DMS79 (cell line): ENCODE measurements around the gene OPN1LW.
"Not testable (repeated sequence)": the region's sequence is repeated elsewhere in the genome, so short reads cannot be mapped to it uniquely, and the experiment has no call there.

Source experiments
- DNase-seq: peaks from one replicate; lab custom pipeline; 2025; lab: John Stamatoyannopoulos, UW

Gene OPN1LW

DNA sequence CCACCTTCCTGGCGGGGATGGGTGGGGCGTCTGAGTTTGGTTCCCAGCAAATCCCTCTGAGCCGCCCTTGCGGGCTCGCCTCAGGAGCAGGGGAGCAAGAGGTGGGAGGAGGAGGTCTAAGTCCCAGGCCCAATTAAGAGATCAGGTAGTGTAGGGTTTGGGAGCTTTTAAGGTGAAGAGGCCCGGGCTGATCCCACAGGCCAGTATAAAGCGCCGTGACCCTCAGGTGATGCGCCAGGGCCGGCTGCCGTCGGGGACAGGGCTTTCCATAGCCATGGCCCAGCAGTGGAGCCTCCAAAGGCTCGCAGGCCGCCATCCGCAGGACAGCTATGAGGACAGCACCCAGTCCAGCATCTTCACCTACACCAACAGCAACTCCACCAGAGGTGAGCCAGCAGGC, at the start of gene OPN1LW:
Gene OPN1LW, plus strand, starts transcription at position 234 of the 400 bp plus-strand sequence. Its CDS starts 41 bp downstream, at position 275.
- DNase-seq = not testable (repeated sequence)

DNA sequence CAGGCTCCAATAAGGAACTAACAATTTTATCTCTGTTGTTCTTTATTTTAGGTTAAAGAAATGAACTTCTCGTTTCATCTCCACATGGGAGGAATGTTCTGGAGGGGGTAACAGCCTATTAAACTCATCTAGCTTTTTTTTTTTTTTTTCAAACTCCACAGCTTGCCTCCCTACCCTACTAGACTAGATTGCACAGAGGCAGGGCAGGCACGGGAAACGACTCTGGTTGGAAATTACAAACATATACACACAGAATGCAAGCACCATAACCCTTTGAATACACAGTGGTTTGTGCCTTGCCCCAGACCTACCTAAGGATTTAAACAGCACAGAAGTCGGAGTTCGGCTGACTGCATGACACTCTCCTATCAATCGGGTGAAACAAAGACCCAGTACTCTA, 49.2 kb upstream of the OPN1LW start:
- no peak for DNase-seq

DNA sequence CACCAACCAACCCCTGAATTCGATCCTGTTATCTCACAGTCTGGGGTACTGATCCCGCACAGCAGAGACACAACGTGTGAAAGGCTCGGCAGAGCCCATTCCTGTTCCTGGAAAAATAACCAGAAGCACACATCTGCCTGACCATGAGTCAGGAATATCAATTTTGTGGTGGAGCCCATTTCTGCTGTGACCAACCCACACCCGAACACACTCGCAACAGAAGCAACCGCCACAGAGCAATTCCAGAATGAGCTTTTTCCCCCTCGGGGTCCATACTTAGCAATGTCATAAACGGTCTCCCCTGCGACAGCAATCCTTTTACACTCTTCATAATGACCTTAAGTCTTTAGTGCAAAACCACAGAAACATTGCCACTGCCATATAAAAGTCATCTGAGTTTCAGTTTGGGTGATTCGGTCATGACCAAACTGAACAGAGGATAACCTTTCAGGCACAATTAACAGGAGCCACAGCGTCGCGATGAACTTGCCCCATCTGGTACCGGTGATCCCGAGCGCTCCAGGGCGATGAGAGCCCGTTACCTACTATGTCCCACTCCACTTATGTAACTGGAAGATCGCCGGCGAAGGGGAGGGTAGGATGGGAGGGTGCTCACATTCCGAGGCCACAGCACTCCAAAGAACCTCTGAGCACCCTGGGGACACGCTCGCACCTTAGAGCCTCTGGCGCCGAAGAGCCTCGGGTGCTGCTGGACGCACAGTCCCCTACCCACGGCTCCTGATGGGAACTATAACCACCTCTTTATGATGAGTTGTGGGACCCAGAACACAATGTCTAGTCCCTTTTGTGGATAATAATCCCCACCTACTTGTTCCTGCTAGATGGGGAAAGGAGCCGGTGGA, 47.7 kb upstream of the OPN1LW start:
- no peak for DNase-seq

DNA sequence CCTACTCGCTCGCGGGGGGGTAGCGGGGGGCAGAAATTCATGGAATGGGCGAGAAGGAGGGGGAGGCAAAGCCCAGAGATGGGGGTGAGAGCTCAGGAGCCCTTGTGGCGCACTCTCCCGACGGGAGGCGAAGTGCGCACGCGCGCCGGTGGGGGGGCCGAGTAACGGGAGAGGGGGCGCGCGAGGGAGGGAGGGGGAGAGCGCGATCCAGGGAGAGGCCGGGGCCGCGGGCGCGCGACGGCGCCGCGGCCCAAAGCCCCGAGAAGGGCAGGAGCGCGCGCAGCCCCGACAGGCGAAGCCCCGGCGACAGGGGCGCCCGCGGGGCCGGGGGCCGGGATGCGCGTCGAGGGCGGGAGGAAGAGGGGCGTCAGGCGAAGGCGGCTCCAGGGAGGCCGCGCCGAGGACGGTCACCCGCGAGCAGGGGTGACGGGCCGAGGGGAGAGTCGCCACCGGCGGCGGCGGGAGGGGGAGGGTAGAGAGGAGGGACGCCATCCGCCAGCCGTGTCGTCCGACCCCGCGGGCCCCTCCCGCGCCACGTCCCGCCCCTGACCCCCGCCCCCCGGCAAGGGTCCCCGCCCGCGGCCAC, 46.9 kb upstream of the OPN1LW start:
- peak; percentile 34 for DNase-seq

DNA sequence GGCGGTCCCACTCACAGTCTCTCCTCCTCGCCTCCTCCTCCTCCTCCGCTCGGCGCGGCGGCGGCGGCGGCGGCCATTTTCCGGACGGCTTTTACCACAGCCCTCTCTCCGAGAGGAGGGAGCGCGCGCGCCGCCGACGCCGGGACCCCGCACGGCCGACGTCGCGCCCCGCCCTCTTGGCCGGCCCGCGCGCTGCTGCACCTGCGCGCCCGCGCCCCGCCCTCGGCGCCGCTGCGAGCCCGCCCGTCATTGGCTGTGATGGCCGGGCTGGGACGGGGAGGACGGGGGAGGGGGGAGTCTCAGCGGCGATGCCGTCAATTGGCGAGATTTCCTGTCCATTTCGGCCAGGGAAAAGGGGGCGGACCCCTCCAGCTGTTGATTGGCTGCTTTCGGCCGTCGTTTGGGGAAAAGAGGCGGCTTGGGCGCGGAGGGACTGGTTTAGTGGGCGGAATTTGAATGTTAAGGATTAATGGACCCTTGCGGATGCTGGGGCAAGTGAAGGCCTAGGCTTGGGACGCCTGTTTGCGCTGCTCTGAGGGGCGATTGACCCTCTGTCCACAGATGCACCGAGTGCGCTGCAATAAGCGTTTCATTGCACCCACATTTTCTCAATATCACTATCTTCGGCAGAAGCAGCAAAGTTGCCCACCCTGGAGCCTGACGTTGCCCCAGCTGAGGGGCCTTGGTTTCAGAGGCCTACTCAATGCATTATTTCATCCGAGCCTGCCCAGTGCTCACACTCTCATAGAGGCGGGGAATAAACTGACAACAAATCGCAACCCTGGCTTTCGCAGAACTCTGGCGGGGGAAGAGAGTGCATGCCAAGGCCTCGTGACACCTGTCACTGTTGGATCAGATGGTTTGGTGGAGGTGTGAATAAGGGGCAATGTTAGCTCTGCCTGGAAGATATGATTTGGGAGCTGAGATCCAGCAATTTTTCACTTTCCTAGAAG, 46.2 kb upstream of the OPN1LW start, which contains the start of gene MECP2:
Gene MECP2, minus strand, starts transcription at position 129 of the 953 bp plus-strand sequence.
- peak; percentile 85 for DNase-seq

DNA sequence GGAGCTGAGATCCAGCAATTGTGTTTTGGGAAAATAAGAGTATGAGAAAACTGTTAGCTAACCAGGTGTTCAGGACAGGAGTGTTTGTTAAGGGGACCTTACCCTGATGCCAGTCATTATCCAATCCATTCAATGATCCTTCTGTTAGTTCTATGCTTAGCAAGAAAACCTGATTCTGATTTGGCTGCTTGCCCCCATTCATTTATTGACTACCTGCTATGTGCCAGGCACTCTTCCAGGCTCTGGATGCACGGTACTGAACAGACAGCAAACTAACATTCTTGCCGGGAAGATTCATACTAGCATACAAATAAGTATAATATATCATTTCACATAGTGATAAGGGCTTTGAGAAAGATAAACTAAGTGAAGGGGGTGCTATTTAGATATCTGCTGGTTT, 45.5 kb upstream of the OPN1LW start:
- no peak for DNase-seq

DNA sequence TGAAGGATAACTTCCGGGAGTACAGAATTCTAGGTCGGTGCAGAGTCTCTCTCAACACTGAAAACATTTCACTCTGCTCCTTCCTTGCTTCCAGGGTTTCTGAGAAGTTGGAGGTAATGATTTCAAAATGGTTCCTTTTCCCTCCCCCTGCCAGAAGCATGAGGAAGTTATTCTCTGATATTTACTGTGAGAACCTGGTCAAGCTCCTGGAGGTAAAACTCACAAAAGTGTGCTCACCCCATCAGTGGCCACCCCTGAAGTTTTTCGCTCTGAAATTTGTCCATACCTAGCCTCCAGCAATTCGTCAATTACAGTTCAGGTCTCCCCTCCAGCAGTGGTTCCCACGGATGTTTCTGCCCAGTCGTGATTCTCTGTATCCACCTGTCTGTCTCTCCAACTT, 30.3 kb upstream of the OPN1LW start:
- DNase-seq = no peak

DNA sequence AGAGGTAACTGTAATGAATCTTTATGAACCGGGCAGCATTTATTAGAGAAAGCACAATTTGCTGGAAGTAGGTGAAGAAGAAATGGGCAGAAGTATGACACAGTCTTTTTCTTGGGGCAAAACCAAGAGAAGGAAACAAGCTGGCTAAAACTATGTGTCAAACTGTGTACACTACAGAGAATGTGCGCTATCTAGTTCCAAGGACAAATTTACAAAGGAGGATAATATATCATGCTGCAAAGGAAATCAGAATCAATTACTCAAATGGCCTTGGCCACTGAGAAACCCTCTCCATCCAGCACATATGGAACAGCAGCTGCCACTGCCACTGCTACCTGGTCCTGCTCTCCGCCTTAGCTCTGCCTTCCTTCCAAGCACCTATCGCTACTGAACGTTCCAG, 29.4 kb upstream of the OPN1LW start:
- no peak for DNase-seq

DNA sequence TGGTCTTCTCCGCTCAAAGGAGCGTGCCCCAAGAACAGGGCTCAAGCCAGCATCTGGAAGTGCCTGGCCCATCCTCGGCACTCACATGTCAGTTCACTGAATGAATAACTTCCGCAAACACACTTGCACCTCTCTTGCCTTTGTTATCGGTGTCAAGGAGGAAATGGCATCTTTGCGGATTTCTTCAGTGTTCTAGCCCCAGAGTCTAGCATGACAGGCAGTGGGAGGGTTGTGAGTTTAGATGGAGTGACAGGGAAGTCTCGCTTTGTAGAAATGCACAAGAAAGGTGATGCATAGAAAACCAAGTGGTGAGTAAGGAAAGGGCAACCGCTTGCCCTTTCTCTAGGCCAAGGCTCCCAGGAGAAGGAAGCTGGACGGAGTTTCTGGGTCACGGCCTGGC, 29.0 kb upstream of the OPN1LW start:
- no peak for DNase-seq

DNA sequence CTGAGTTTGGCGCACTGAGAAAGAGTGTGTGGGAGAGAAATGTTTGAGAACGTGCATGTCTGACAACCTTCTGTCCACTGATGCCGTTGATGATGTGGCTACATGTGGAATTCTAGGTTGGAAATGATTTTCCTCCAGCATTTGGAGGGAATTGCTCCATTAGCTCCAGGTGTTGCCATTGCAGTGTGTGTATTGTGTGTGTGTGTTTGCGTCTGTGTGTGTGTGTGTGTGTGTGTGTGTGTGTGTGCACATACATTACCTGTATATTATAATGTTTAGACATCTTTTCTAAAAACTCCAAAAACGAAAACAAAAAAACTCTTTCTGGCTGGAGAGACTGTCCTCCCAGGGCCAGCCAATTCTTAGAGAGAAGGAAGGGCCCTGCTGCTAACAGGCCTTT, 28.3 kb upstream of the OPN1LW start:
- DNase-seq = no peak

DNA sequence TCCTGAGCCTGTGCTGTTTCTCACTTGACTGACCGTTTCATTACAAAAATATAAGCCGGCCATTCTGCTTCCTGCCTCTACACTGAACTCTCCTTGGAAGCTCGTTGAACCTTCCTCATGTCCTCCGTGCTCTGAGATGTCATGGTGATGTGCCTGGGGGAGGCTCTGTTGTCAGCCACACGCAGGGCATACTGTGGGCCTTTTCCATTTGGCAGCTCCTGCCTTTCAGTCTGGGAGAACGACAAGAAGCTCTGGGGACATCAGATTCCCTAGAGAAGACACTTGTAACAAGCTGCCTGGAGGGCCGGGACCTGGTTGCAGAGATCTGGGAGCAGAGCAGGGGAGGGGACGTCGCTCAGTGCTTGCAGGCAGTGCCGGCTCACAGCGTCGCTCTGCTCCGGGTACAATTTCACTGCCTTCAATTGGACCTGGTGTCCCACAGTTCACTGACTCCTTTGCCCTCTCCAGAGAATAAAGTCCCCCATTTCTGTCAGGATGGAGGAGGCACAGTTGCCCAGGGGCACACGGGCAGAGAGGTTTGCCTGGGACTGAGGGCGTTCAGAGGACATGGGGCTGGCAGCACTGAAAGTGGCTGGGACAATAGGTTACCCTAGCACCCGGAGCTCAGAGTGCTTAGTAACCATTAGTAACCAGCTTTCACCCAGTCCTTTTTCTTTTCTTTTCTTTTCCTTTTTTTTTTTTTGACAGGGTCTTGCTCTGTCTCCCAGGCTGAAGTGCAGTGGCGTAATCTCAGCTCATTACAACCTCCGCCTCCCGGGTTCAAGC, 27.4 kb upstream of the OPN1LW start:
- DNase-seq = no peak

DNA sequence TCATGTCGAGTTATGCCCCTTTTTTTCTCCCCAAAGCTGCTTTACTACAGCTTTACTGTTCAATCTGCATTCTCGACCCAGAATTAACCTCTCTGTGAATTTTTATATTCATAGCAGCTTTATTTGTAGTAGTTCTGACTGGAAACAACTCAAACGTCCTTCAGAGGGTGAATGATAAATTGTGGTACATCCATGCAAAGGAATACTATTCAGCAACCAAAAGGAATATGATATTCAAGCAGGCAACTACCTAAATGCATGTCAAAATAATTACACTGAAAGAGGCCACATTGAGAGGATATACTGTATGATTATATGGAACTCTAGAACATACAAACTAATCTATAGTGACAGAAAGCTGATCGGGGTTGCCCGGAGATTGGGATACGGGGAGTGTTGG, 26.5 kb upstream of the OPN1LW start:
- DNase-seq = no peak

DNA sequence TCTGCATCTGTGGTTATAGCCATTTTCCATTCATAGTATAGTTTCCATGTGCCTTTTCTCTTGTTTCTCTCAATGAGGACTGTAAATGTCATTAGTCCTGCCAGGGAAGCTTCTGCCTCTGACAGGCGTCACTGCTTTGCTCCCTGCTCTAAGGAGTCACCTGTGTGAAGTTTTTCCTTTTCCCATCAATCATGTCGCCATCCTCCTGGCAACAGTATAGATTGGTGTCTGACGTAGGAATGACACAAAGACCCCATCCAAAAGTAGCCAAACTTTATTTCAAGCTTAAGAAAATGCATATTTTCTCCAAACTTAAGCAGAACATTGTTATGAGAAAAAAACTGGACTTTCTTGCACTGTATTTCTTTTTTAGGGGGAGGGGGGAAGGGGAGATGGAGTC, 23.5 kb upstream of the OPN1LW start:
- DNase-seq = no peak

DNA sequence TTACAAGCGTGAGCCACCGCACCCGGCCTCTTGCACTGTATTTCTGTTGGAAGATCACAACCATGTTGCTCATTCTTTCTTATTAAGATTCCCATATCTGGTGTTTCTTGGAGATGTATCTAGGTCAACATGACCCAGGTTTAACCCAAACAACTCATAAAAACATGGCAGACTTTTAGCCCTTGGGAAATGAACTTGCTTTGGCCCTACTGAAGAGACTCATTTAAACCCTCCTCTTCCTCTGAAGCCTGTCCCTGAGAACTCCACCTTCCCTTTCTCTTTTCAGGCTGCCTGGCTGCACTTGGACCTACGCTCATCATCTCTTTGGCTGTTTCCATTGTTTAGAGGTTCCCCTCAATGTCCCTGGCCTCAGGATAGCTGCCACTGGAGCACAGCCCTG, 22.8 kb upstream of the OPN1LW start:
- DNase-seq = no peak

DNA sequence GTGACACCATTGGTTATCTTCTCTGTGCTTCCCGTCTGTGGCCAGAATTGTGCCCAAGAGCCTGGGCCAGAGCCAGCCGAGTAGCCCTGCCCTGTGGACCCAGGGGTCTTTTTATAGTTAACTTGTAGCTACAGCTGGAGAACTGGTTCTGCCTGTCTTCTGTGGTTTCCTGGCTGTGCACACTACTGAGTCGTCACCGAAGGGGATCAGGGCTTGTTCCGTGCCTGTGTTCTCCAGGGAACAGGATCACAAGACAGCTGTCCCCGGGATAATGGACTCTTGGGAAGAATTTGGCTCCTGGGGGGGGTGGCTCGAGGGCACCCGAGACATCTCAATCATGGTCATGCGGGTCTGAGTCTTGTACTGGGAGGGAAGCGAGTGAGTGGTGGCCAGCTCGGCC, 22.1 kb upstream of the OPN1LW start:
- no peak for DNase-seq

DNA sequence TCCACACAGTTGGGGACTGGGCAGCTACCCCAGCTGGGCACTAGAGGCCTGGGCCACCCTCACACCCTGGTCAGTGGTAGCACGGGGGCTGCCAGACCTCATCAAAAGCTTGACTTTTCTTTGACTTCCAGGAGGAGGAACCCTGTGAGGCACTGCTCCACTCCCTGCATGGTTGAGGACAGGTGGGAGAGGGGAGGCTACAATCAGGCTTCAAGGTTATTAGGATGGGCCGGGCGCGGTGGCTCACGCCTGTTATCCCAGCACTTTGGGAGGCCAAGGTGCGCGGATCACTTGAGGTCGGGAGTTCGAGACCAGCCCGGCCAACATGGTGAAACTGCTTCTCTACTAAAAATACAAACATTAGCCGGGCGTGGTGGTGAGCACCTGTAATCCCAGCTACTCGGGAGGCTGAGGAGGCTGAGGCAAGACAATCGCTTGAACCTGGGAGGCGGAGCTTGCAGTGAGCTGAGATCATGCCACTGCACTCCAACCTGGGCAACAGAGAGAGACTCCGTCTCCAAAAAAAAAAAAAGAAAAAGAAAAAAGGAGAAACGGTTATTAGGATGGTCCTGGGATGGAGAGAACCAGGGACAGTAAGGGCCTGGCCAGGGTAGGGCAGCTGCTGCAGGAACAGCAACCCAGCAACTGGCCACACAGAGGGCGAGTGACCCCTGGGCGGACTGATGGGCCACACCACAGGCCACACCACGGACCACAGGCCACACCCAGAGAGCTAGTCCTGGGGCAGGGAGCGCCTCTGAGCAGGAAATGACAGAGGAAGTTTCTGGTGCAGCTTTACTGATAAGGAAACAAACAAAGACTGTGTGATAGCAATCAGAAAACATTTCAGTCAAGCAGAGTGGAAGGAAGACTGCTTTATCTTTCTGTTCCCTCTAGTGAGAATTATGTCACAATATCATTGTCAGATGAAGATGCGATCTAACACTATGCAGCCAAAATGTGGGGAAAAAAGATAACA, 20.5 kb upstream of the OPN1LW start:
- no peak for DNase-seq

DNA sequence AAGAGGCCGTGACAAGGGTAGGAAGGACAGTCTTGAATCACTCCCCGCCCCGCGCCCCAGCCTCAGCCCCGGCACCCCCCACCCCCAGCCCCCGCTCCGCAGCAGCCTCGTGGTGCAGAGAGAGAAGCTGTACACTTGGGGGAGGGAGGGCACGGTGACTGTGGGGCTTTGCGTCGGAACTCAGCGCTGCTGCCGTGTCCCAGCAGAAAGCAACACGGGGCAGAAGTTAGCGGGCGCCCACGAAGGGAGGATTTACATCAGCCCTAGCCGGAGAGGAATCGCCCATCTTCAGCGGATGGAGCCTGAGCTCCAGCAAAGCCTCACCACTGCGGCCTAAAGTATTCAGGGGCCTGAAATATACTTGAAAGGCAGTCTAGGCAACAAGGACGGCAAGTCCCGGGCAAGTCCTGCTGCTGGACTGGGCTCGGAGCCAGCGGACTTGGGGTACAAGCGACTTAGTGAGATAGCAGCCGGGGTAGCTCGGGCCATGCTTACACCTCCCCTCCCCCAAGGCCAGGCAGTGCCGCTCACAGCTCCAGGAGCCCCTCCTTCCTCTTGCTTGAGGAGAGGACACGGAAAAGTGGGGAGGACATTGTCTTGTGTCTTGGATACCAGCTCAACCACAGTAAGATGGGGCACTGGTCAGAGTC, 18.5 kb upstream of the OPN1LW start:
- DNase-seq = no peak

DNA sequence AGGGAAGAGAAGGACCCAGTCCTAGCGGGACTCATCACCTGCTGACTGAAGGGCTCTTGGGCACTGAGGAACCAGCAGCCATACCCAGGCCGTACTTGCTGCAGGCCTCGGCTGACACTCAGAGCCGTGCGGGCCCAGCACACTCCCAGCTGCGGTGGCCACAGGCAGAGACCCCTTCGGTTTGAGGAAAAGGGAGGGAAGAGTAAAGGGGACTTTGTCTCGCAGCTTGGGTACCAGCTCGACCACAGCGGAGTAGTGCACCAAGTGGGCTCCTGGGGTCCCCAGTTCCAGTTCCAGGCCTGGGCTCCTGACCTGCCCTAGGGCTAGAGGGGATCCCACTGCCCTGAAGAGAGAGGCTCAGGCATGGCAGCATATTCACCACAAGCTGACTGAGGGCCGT, 17.9 kb upstream of the OPN1LW start:
- DNase-seq = no peak

DNA sequence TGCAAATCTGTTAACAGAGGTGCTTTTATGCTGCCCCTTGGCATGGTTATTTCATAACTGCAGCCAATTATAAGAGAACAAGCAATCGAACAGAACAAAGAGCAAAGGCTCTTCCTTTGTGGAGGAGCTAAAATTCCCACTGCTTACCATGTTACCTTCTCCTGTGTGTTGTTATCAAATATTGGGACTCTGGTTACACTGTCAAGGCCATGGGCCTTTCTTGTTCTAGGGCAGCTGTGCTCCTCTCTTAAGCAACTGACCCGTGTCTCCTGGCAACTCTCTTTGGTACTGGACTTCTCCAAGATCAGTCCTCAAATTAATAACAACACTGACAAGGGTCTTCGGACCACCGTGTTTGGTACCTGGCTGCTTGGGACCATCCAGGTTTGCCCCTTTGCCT, 12.1 kb upstream of the OPN1LW start:
- no peak for DNase-seq

DNA sequence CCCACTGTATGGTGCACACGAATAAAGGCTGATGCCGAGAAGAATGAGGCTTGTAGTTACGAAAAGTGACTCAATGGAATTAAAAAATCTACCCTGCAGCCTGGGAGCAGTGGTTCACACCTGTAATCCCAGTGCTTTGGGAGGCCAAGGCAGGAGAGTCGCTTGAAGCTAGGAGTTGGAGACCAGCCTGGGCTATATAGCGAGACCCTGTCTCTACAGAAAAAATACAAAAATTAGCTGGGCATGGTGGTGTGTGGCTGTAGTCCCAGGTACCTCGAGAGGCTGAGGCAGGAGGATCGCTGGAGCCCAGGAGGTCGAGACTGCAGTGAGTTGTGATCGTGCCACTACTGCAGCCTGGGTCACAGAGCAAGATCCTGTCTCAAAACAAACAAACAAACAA, 11.7 kb upstream of the OPN1LW start:
- DNase-seq = no peak
